WTC11 (cell line): ENCODE measurements around the gene RPS6KA5. TPM values are rescaled to one million over a fixed set of nuclear protein-coding genes. Genes with fewer than 3 reads are reported as not detected.

Experiments used
- ATAC-seq: fragments of 200-7000 bp; cut with Tn5 transposase; 2 replicates; pipeline ENCODE4 v1.10.0; 2021; ENCODE audit warnings: mild to moderate bottlenecking, moderate library complexity
- CTCF ChIA-PET: fragments of 300-600 bp; sonication (Branson Sonifier 250); formaldehyde crosslinking; loops from one replicate; lab custom pipeline; 2021; ENCODE audit warnings: antibody characterized with exemption; lab: Charles Lee
- POLR2A ChIA-PET: fragments of 350-600 bp; sonication (Branson Sonifier 250); formaldehyde crosslinking; loops from one replicate; lab custom pipeline; 2021; ENCODE audit warnings: antibody characterized with exemption; lab: Charles Lee
- DNase-seq: peaks from one replicate; pipeline ENCODE4 v3.0.0; 2021; ENCODE audit warnings: low spot score
- H3K27ac Mint-ChIP-seq: 2 replicates; pipeline ENCODE4 v1.8.0; 2021; ENCODE audit warnings: mixed read lengths
- H3K27me3 Mint-ChIP-seq: 2 replicates; pipeline ENCODE4 v1.8.0; 2021; ENCODE audit warnings: low read depth, mild to moderate bottlenecking, moderate library complexity, mixed read lengths
- H3K36me3 Mint-ChIP-seq: 2 replicates; pipeline ENCODE4 v1.8.0; 2021; ENCODE audit warnings: mixed read lengths
- H3K4me1 Mint-ChIP-seq: 2 replicates; pipeline ENCODE4 v1.8.0; 2022; ENCODE audit warnings: mixed read lengths
- H3K4me3 Mint-ChIP-seq: 2 replicates; pipeline ENCODE4 v1.8.0; 2021; ENCODE audit warnings: mild to moderate bottlenecking, moderate library complexity, mixed read lengths
- H3K9me3 Mint-ChIP-seq: 2 replicates; pipeline ENCODE4 v1.8.0; 2021; ENCODE audit warnings: mixed read lengths
- AR ChIP-seq: fragments of 250-450 bp; sonication (Bioruptor Pico); IDR thresholded peaks from 2 replicates; pipeline ENCODE4 v1.9.0; 2021; ENCODE audit warnings: mild to moderate bottlenecking
- ATF1 ChIP-seq: sonication (generic); formaldehyde crosslinking; IDR thresholded peaks from 2 replicates; pipeline ENCODE4 v1.8.1; 2023; ENCODE audit warnings: mild to moderate bottlenecking, moderate library complexity, missing genetic modification reagents
- CREM ChIP-seq: sonication (generic); formaldehyde crosslinking; IDR thresholded peaks from 2 replicates; pipeline ENCODE4 v1.8.1; 2022; ENCODE audit warnings: mild to moderate bottlenecking, missing genetic modification reagents, moderate library complexity
- ELF4 ChIP-seq: sonication (generic); formaldehyde crosslinking; IDR thresholded peaks from 2 replicates; pipeline ENCODE4 v1.8.1; 2022; ENCODE audit warnings: low read depth, mild to moderate bottlenecking, moderate library complexity, missing genetic modification reagents
- ERG ChIP-seq: fragments of 250-450 bp; sonication (Bioruptor Pico); IDR thresholded peaks from 2 replicates; pipeline ENCODE4 v1.8.0; 2021; ENCODE audit warnings: mild to moderate bottlenecking
- FOXK1 ChIP-seq: sonication (generic); formaldehyde crosslinking; IDR thresholded peaks from 2 replicates; pipeline ENCODE4 v1.8.0; 2022; ENCODE audit warnings: mild to moderate bottlenecking, moderate library complexity, missing genetic modification reagents
- GRHL2 ChIP-seq: fragments of 250-450 bp; sonication (Bioruptor Pico); IDR thresholded peaks from 2 replicates; pipeline ENCODE4 v1.8.0; 2022; ENCODE audit warnings: mild to moderate bottlenecking, moderate library complexity; ENCODE audit not compliant: insufficient replicate concordance, severe bottlenecking
- JUN ChIP-seq: sonication (generic); formaldehyde crosslinking; IDR thresholded peaks from 2 replicates; pipeline ENCODE4 v1.8.0; 2023; ENCODE audit warnings: mild to moderate bottlenecking, missing genetic modification reagents
- KAT7 ChIP-seq: sonication (generic); formaldehyde crosslinking; IDR thresholded peaks from 2 replicates; pipeline ENCODE4 v1.8.1; 2023; ENCODE audit warnings: missing genetic modification reagents, mild to moderate bottlenecking, borderline replicate concordance
- MLX ChIP-seq: sonication (generic); formaldehyde crosslinking; IDR thresholded peaks from 2 replicates; pipeline ENCODE4 v1.8.1; 2023; ENCODE audit warnings: mild to moderate bottlenecking, missing genetic modification reagents, moderate library complexity
- SMAD4 ChIP-seq: sonication (generic); formaldehyde crosslinking; IDR thresholded peaks from 2 replicates; pipeline ENCODE4 v1.8.0; 2022; ENCODE audit warnings: mild to moderate bottlenecking, missing genetic modification reagents
- USF1 ChIP-seq: sonication (generic); formaldehyde crosslinking; IDR thresholded peaks from 2 replicates; pipeline ENCODE4 v1.8.0; 2022; ENCODE audit warnings: mild to moderate bottlenecking, missing genetic modification reagents
- ZBTB21 ChIP-seq: sonication (generic); formaldehyde crosslinking; IDR thresholded peaks from 2 replicates; pipeline ENCODE4 v1.8.1; 2023; ENCODE audit warnings: mild to moderate bottlenecking, missing genetic modification reagents, borderline replicate concordance
- ZNF232 ChIP-seq: sonication (generic); formaldehyde crosslinking; IDR thresholded peaks from 2 replicates; pipeline ENCODE4 v1.8.0; 2022; ENCODE audit warnings: mild to moderate bottlenecking, missing genetic modification reagents
- ZNF281 ChIP-seq: sonication (generic); formaldehyde crosslinking; IDR thresholded peaks from 2 replicates; pipeline ENCODE4 v1.8.0; 2023; ENCODE audit warnings: mild to moderate bottlenecking, missing genetic modification reagents
- ZNF317 ChIP-seq: sonication (generic); formaldehyde crosslinking; IDR thresholded peaks from 2 replicates; pipeline ENCODE4 v1.8.1; 2023; ENCODE audit warnings: low read depth, mild to moderate bottlenecking, moderate library complexity, missing genetic modification reagents, borderline replicate concordance
- total RNA-seq: library from RNA; stranded (reverse); gene quantifications from 3 replicates; pipeline ENCODE4 v1.2.3, GENCODE V29; 2021

The RPS6KA5 gene
- total RNA-seq, 1 experiment from 2014 or later, result 5.2 TPM

- ATAC-seq, result no peak
- H3K9me3 Mint-ChIP-seq, result peaks cover 35% of the 10 kb centered on the region
- ChIA-PET CTCF (no interaction called here), POLR2A (no interaction called here)
- H3K27me3 Mint-ChIP-seq, result peaks cover 40% of the 10 kb centered on the region
- peaks cover 25% of the 10 kb centered on the region for H3K36me3 Mint-ChIP-seq
- no peak overlapping the region for H3K27ac Mint-ChIP-seq
- no peak overlapping the region for H3K4me3 Mint-ChIP-seq
- no peaks in the 10 kb centered on the region for H3K4me1 Mint-ChIP-seq
- DNase-seq, result no peak
- TF ChIP-seq ERG (CRISPR knock-in tag), result no peak
- TF ChIP-seq, all 79 proteins: peak for 0
Measured at GRCh38 chr14:90820958-90821357, 239.5 kb downstream of the RPS6KA5 start.

- Mint-ChIP-seq H3K4me3 (no peak overlapping the region), H3K27me3 (peaks cover 40% of the 10 kb centered on the region), H3K4me1 (peaks cover 6% of the 10 kb centered on the region), H3K9me3 (peaks cover 27% of the 10 kb centered on the region), H3K27ac (no peak overlapping the region), H3K36me3 (peaks cover 22% of the 10 kb centered on the region)
- ChIA-PET POLR2A (no interaction called here), CTCF (no interaction called here)
- DNase-seq (no peak), ATAC-seq (no peak)
- TF ChIP-seq JUN (CRISPR knock-in tag) (no peak), ZNF281 (CRISPR knock-in tag) (no peak), MLX (no peak), ELF4 (CRISPR knock-in tag) (no peak), FOXK1 (no peak), ZBTB21 (CRISPR knock-in tag) (no peak), CREM (no peak), AR (no peak), SMAD4 (CRISPR knock-in tag) (no peak), ZNF232 (CRISPR knock-in tag) (no peak), ZNF317 (no peak), KAT7 (no peak), ATF1 (CRISPR knock-in tag) (no peak), GRHL2 (CRISPR knock-in tag) (no peak), USF1 (no peak)
Measured at GRCh38 chr14:90819734-90820393, 240.6 kb downstream of the RPS6KA5 start.
